ENCODE measurements around the gene LRCH4. TPM values are rescaled to one million over a fixed set of nuclear protein-coding genes. Genes with fewer than 3 reads are reported as not detected.
"Not testable (repeated sequence)": the region's sequence is repeated elsewhere in the genome, so short reads cannot be mapped to it uniquely, and the experiment has no call there.

The LRCH4 gene
- polyA plus RNA-seq, 2 of the 4 experiments (the other 2 are of a cell fraction): 5.5 to 17.1 TPM

GRCh38 chr7:100532165-100533022, 53.5 kb downstream of the LRCH4 start (continued):
- no peak for TF ChIP-seq CTCF (IDR thresholded peaks at IDR 0.05)
- no peak for TF ChIP-seq HDAC2 (IDR thresholded peaks at IDR 0.05)
- TF ChIP-seq TFCP2L1 (CRISPR knock-in tag; IDR thresholded peaks at IDR 0.05): no peak
- no peak for TF ChIP-seq SMC3 (IDR thresholded peaks at IDR 0.05)
- no peak for TF ChIP-seq SREBF2 (IDR thresholded peaks at IDR 0.05)
- no peak for TF ChIP-seq EHF (CRISPR knock-in tag; IDR thresholded peaks at IDR 0.05)
- no peak for TF ChIP-seq BHLHE40 (IDR thresholded peaks at IDR 0.05; ENCODE audit: low read depth, low read length)

- CTCF ChIA-PET: interaction anchor here (0.9 to 1.5 kb wide), 4 partner anchors 12 to 54 kb away, joined by 3 to 10 read pairs (median 3); no protein-coding TSS in a partner anchor
- H3K4me3 ChIP-seq; POLR2A ChIA-PET; DNase-seq (ENCODE audit: low read depth in 1 of 2, low spot score in 1 of 2); FAIRE-seq; H3K4me1 ChIP-seq; H3K9me3 ChIP-seq; H3K27ac ChIP-seq; H3K4me2 ChIP-seq; ATAC-seq: not testable (repeated sequence)
- WGBS (ENCODE audit: missing lambda C conversion rate): 72% methylated on average over 12 of the region's 12 CpGs
Observed at GRCh38 chr7:100528108-100528866, 57.6 kb downstream of the LRCH4 start.

Small RNAs within 50 kb of the gene (small RNA-seq; reads per million reads assigned to genes)
- gene RN7SL416P (0 reads per million in 6 experiments), gene SAP25 (0 reads per million in 6 experiments)

Other genes starting within 250 kb of the LRCH4 start
- gene PILRB, start 228.0 kb downstream of the LRCH4 start, polyA plus RNA-seq (2011; rRNA removed): 24.9 and 28.6 TPM in 2 replicates
- gene PILRB, start 228.0 kb downstream of the LRCH4 start, polyA plus RNA-seq (2017; fragmentation: RNase III; extraction: RNeasy Plus Mini Kit Qiagen cat#74134 plus additional on column Dnase treatment): 45.3 to 47.8 TPM (median 46.7 TPM) in 3 replicates
- gene PILRA, start 212.6 kb downstream of the LRCH4 start, polyA plus RNA-seq (2011; rRNA removed): 3.3 and 3.9 TPM in 2 replicates
- gene PILRA, start 212.6 kb downstream of the LRCH4 start, polyA plus RNA-seq (2017; fragmentation: RNase III; extraction: RNeasy Plus Mini Kit Qiagen cat#74134 plus additional on column Dnase treatment): 1.9 to 3.8 TPM (median 3.4 TPM) in 3 replicates
- gene ZCWPW1, start 157.4 kb downstream of the LRCH4 start, polyA plus RNA-seq (2011; rRNA removed): 3.5 and 4.2 TPM in 2 replicates
- gene ZCWPW1, start 157.4 kb downstream of the LRCH4 start, polyA plus RNA-seq (2017; fragmentation: RNase III; extraction: RNeasy Plus Mini Kit Qiagen cat#74134 plus additional on column Dnase treatment): 1.9 to 2.5 TPM (median 2.0 TPM) in 3 replicates
- gene MEPCE, start 156.3 kb downstream of the LRCH4 start, polyA plus RNA-seq (2011; rRNA removed): 10.0 and 13.1 TPM in 2 replicates
- gene MEPCE, start 156.3 kb downstream of the LRCH4 start, polyA plus RNA-seq (2017; fragmentation: RNase III; extraction: RNeasy Plus Mini Kit Qiagen cat#74134 plus additional on column Dnase treatment): 36.7 to 38.4 TPM (median 38.2 TPM) in 3 replicates
- gene PPP1R35, start 149.6 kb downstream of the LRCH4 start, polyA plus RNA-seq (2011; rRNA removed): 15.2 and 15.7 TPM in 2 replicates
- gene PPP1R35, start 149.6 kb downstream of the LRCH4 start, polyA plus RNA-seq (2017; fragmentation: RNase III; extraction: RNeasy Plus Mini Kit Qiagen cat#74134 plus additional on column Dnase treatment): 29.9 to 33.0 TPM (median 31.6 TPM) in 3 replicates
- 0.17 and 0.40 TPM in 2 replicates for gene SPACDR, start 121.9 kb downstream of the LRCH4 start, polyA plus RNA-seq (2011; rRNA removed)
- gene SPACDR, start 121.9 kb downstream of the LRCH4 start, polyA plus RNA-seq (2017; fragmentation: RNase III; extraction: RNeasy Plus Mini Kit Qiagen cat#74134 plus additional on column Dnase treatment): 0.33 to 0.39 TPM (median 0.34 TPM) in 3 replicates
- gene TSC22D4, start 106.9 kb downstream of the LRCH4 start, polyA plus RNA-seq (2011; rRNA removed): 6.2 and 7.9 TPM in 2 replicates
- 20.7 to 28.9 TPM (median 28.3 TPM) in 3 replicates for gene TSC22D4, start 106.9 kb downstream of the LRCH4 start, polyA plus RNA-seq (2017; fragmentation: RNase III; extraction: RNeasy Plus Mini Kit Qiagen cat#74134 plus additional on column Dnase treatment)
- gene NYAP1, start 102.2 kb downstream of the LRCH4 start, polyA plus RNA-seq (2011; rRNA removed): 0.32 and 0.47 TPM in 2 replicates
- gene NYAP1, start 102.2 kb downstream of the LRCH4 start, polyA plus RNA-seq (2017; fragmentation: RNase III; extraction: RNeasy Plus Mini Kit Qiagen cat#74134 plus additional on column Dnase treatment): 1.5 to 3.7 TPM (median 3.1 TPM) in 3 replicates
- 13.5 and 16.0 TPM in 2 replicates for gene AGFG2, start 46.9 kb downstream of the LRCH4 start, polyA plus RNA-seq (2011; rRNA removed)
- 18.0 to 39.3 TPM (median 31.8 TPM) in 3 replicates for gene AGFG2, start 46.9 kb downstream of the LRCH4 start, polyA plus RNA-seq (2017; fragmentation: RNase III; extraction: RNeasy Plus Mini Kit Qiagen cat#74134 plus additional on column Dnase treatment)
- 0.19 TPM in 1 of 2 replicates, not detected in the other for gene SAP25, start 12.2 kb downstream of the LRCH4 start, polyA plus RNA-seq (2011; rRNA removed)
- gene SAP25, start 12.2 kb downstream of the LRCH4 start, polyA plus RNA-seq (2017; fragmentation: RNase III; extraction: RNeasy Plus Mini Kit Qiagen cat#74134 plus additional on column Dnase treatment): 0.24 to 0.37 TPM (median 0.26 TPM) in 3 replicates
- gene FBXO24, start 199 bp upstream of the LRCH4 start, polyA plus RNA-seq (2011; rRNA removed): 0.36 and 0.52 TPM in 2 replicates
- gene FBXO24, start 199 bp upstream of the LRCH4 start, polyA plus RNA-seq (2017; fragmentation: RNase III; extraction: RNeasy Plus Mini Kit Qiagen cat#74134 plus additional on column Dnase treatment): 0.13 to 0.37 TPM (median 0.19 TPM) in 3 replicates
- 1.2 and 1.7 TPM in 2 replicates for gene PCOLCE, start 16.2 kb upstream of the LRCH4 start, polyA plus RNA-seq (2011; rRNA removed)
- 5.5 to 9.2 TPM (median 8.2 TPM) in 3 replicates for gene PCOLCE, start 16.2 kb upstream of the LRCH4 start, polyA plus RNA-seq (2017; fragmentation: RNase III; extraction: RNeasy Plus Mini Kit Qiagen cat#74134 plus additional on column Dnase treatment)
- gene MOSPD3, start 26.4 kb upstream of the LRCH4 start, polyA plus RNA-seq (2011; rRNA removed): 4.6 and 6.1 TPM in 2 replicates
- gene MOSPD3, start 26.4 kb upstream of the LRCH4 start, polyA plus RNA-seq (2017; fragmentation: RNase III; extraction: RNeasy Plus Mini Kit Qiagen cat#74134 plus additional on column Dnase treatment): 10.0 to 15.2 TPM (median 14.8 TPM) in 3 replicates
- gene TFR2, start 55.4 kb upstream of the LRCH4 start, polyA plus RNA-seq (2011; rRNA removed): 1.1 and 1.3 TPM in 2 replicates
- 2.5 to 3.1 TPM (median 3.0 TPM) in 3 replicates for gene TFR2, start 55.4 kb upstream of the LRCH4 start, polyA plus RNA-seq (2017; fragmentation: RNase III; extraction: RNeasy Plus Mini Kit Qiagen cat#74134 plus additional on column Dnase treatment)
- not detected in 2 replicates for gene ACTL6B, start 70.3 kb upstream of the LRCH4 start, polyA plus RNA-seq (2011; rRNA removed)
- gene ACTL6B, start 70.3 kb upstream of the LRCH4 start, polyA plus RNA-seq (2017; fragmentation: RNase III; extraction: RNeasy Plus Mini Kit Qiagen cat#74134 plus additional on column Dnase treatment): not detected in 3 replicates
- gene GNB2, start 87.6 kb upstream of the LRCH4 start, polyA plus RNA-seq (2011; rRNA removed): 50.8 and 67.2 TPM in 2 replicates
- 156 to 169 TPM (median 163 TPM) in 3 replicates for gene GNB2, start 87.6 kb upstream of the LRCH4 start, polyA plus RNA-seq (2017; fragmentation: RNase III; extraction: RNeasy Plus Mini Kit Qiagen cat#74134 plus additional on column Dnase treatment)
- 5.1 and 5.8 TPM in 2 replicates for gene GIGYF1, start 108.1 kb upstream of the LRCH4 start, polyA plus RNA-seq (2011; rRNA removed)
- gene GIGYF1, start 108.1 kb upstream of the LRCH4 start, polyA plus RNA-seq (2017; fragmentation: RNase III; extraction: RNeasy Plus Mini Kit Qiagen cat#74134 plus additional on column Dnase treatment): 15.0 to 20.5 TPM (median 18.9 TPM) in 3 replicates
- 29.5 and 37.3 TPM in 2 replicates for gene POP7, start 120.0 kb upstream of the LRCH4 start, polyA plus RNA-seq (2011; rRNA removed)
- 72.3 to 77.4 TPM (median 74.8 TPM) in 3 replicates for gene POP7, start 120.0 kb upstream of the LRCH4 start, polyA plus RNA-seq (2017; fragmentation: RNase III; extraction: RNeasy Plus Mini Kit Qiagen cat#74134 plus additional on column Dnase treatment)
- not detected in 2 replicates for gene EPO, start 134.3 kb upstream of the LRCH4 start, polyA plus RNA-seq (2011; rRNA removed)
- not detected in 3 replicates for gene EPO, start 134.3 kb upstream of the LRCH4 start, polyA plus RNA-seq (2017; fragmentation: RNase III; extraction: RNeasy Plus Mini Kit Qiagen cat#74134 plus additional on column Dnase treatment)
- gene ZAN, start 147.5 kb upstream of the LRCH4 start, polyA plus RNA-seq (2011; rRNA removed): not detected in 2 replicates
- not detected in 3 replicates for gene ZAN, start 147.5 kb upstream of the LRCH4 start, polyA plus RNA-seq (2017; fragmentation: RNase III; extraction: RNeasy Plus Mini Kit Qiagen cat#74134 plus additional on column Dnase treatment)
- gene EPHB4, start 241.4 kb upstream of the LRCH4 start, polyA plus RNA-seq (2011; rRNA removed): 37.8 and 40.5 TPM in 2 replicates
- gene EPHB4, start 241.4 kb upstream of the LRCH4 start, polyA plus RNA-seq (2017; fragmentation: RNase III; extraction: RNeasy Plus Mini Kit Qiagen cat#74134 plus additional on column Dnase treatment): 25.7 to 32.9 TPM (median 30.4 TPM) in 3 replicates

All from A549 (cell line).